Ecto neural progenitor cell (in vitro differentiated cells): Measurements from ENCODE around the gene HS3ST2.
"Not testable (repeated sequence)": the region's sequence is repeated elsewhere in the genome, so short reads cannot be mapped to it uniquely, and the experiment has no call there.

ENCODE experiments used
- DNase-seq: peaks from one replicate; pipeline ENCODE4 v3.0.0-alpha.2; 2018; ENCODE audit warnings: low spot score

The HS3ST2 gene

DNA sequence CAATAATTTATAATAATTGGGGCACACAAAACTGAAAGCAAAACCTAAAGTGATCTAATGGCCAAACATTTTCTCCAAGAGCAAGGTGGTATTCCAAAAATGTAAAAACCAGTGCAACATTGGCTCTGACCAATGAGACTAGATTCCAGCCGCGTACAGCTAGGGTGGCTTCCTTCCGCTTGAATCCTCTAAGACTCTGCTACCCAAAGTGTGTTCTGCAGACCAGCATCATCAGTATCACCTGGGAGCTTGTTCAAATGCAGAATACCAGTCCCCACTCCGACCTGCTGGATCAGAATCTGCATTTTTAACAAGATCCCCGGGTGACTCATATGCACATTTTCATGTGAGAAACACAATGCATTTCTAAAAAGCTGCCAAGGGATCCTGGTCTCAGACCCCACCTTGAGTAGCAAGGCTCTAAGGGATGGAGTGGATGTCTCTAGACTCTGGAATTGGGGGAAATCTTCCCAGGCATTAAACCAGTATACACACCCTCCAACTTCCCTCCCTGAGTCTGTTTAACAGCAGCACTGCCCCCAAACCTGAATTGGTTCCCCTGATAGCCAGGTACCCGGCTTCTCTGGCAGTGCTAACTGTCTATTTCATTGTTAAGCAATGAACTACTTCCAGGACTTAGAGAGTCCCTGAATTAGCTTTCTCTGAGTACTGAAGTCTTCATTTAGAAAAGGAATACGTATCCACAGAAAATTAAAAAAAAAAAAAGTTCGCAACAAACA, 118.2 kb downstream of the HS3ST2 start:
- no peak for DNase-seq

DNA sequence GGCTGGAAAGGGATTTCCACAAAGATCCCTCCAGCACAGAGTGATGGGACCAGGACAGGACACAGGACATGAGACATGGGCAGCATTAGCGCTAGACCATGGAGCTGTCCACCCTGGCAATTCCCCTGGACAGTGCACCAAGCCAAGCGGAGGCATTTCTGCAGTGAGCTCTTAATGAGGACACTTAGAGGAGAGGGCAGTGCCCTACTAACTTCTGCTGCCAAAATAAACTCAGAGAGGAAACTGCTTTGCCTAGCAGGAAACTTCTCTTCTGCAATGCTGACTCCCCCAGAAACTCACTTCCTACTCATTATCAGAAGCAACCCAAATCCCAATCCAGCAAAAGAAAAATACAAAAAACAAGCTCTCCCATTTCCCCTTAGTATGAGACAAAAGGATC, 119.2 kb downstream of the HS3ST2 start:
- DNase-seq = no peak

DNA sequence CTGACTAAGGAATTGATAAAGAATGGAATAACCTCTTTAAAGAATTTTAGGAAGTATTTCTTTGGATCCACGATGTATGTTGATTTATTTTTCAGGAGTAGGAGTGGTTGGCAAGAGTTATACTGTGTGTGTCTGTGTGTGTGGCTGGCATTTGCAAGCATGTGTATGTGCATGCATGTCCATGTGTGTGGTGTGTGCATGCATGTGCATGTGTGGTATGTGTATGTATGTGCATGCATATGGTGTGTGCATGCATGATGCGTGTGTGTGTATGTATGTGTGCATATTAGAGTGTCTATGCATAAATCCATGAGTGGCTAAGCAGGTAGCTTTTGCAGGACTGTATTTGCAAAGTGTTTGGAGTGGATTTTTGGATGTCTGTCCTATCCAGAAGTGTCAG, 120.8 kb downstream of the HS3ST2 start:
- DNase-seq = no peak

DNA sequence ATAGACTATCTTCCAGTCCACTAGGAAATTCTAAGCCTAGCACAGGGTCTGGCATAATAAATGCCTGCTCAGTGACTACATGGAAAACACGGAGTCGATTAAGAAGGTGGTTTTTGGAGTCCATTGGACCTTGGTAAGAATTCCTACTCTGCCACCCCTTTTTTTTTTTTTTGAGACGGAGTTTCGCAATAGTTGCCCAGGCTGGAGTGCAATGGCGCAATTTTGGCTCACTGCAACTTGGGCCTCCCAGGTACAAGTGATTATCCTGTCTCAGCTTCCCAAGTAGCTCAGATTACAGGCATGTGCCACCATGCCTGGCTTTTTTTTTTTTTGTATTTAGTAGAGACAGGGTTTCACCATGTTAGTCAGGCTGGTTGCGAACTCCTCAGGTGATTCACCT, 123.2 kb downstream of the HS3ST2 start:
- no peak for DNase-seq

DNA sequence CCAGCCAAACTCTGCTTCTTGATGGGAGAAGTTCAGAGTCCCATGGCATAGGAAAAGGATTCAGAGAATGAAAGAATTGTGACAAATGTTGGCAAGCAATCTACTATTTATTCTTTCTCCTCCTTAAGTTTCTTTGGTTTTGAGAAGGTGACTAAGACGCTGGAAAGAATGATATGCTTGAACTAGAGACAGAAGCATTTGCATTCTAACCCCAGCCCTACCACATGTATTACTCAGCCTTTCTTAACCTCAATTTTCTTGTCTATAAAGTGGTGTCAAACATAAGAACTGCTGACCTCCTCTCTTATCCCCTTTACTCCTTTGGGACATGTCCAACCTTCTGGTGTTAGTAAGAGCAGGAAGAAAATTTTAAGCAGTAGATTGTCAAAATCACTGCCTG, 124.7 kb downstream of the HS3ST2 start:
- no peak for DNase-seq

DNA sequence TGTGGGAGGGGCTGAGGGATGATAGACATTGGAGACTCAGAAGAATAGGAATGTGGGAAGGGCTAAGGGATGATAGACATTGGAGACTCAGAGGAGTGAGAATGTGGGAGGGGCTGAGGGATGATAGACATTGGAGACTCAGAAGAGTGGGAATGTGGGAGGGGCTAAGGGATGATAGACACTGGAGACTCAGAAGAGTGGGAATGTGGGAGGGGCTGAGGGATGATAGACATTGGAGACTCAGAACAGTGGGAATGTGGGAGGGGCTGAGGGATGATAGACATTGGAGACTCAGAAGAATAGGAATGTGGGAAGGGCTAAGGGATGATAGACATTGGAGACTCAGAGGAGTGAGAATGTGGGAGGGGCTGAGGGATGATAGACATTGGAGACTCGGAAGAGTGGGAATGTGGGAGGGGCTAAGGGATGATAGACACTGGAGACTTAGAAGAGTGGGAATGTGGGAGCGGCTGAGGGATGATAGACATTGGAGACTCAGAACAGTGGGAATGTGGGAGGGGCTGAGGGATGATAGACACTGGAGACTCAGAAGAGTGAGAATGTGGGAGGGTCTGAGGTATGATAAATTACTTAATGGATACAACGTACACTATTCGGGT, 125.9 kb downstream of the HS3ST2 start:
- DNase-seq = not testable (repeated sequence)

DNA sequence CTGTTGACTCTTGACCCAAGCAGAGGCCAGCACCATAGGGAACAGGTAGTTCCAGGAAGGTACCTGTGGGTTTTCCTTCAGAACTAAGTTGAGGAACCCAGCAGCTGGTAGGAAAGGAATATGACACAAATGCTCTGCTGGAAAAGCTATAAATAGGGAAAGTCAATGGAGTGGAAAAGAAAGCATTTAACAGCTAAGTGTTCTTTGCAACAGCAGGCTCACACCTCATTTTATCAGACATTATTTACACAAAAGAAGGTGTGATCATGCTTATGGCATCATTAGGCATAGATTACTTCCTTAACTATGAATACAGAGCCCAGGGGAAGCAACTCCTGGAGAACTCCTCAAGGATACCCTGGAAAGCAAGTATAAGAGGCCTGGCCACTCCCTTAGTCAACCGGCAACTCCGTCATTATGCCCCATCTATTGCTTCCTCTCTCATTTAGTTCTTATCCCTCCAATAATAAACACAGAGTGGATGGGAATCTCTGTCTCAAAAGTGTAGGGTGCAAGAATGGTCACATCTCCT, 128.1 kb downstream of the HS3ST2 start:
- DNase-seq = no peak

DNA sequence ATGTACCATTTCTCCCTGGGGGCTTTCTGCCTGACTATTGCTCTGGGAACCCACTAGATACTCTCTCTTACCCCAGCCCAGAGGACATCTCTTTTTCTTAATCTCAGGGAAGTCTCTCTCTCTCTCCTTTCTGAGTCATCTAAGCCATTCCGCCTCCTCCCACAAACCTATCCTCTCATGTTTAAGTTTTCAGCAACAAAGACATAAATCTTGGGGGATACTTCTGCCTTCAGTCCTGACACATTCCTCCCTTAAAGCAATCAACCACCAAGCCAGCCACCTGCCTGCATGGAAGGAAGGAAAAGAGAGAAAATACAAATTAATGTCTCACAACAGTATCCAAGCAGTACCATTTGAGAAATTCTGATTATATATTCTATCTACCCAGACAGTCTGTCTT, 128.8 kb downstream of the HS3ST2 start:
- DNase-seq = no peak

DNA sequence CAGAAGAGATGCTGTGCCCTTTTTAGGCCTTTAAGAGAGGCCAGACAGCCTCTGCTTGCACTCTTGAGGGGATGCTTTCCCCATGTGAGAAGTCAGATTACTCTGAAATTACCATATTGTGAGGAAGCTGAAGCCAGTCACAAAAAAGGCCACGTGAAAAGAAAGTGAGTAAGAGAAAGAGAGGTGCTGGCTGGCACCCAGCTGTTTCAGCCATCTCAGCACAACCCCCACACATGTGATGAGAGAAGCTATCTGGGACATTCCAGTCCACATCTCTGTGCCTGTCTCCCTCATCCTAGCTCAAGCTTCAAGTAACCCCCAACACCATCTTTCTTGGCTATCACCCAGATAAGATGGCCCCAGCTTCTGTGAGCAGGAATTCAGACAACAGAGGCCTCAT, 131.4 kb downstream of the HS3ST2 start:
- no peak for DNase-seq

DNA sequence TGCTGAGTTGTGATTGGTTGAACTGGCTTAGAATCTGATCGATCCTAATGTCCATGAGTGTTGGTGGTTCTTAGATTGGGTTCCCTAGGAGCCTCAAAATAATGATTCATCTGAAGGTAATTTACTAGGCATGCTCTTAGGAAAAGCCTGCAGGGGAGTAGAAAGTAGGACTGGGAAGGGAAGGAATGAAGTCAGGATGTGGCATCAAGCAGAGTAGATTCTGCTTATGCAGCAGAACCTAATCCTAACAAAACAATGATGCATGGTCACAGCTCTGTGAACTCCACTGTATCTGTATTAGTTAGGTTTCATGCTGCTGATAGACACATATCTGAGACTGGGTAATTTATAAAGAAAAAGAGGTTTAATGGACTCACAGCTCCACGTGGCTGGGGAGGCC, 132.5 kb downstream of the HS3ST2 start:
- no peak for DNase-seq

DNA sequence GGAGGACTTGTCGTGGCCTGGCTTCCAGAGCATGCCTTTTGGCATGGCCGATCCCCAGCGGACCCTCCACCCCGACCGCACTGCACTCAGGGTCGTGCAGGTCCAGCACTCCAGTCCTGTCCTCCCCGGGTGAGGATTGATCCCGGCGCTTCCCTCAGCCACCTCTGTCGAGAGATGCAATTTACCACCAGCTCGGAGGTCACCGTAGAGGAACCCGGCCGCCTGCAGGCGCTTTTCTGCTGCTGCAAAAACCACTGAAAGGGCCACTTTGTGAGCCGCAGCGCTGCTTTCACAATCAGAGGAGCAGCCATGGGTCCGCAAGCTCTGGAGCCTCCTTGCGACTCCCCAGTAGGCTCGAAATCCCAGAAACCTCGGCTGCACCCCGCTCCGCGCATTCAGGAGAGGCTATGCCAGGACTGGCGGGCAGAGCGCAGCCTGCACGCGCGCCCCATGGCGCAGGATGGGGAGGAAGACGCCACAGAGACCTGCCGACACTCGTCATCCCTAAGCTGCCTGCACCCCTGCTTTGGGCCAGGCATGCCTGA, 134.2 kb downstream of the HS3ST2 start:
- no peak for DNase-seq

DNA sequence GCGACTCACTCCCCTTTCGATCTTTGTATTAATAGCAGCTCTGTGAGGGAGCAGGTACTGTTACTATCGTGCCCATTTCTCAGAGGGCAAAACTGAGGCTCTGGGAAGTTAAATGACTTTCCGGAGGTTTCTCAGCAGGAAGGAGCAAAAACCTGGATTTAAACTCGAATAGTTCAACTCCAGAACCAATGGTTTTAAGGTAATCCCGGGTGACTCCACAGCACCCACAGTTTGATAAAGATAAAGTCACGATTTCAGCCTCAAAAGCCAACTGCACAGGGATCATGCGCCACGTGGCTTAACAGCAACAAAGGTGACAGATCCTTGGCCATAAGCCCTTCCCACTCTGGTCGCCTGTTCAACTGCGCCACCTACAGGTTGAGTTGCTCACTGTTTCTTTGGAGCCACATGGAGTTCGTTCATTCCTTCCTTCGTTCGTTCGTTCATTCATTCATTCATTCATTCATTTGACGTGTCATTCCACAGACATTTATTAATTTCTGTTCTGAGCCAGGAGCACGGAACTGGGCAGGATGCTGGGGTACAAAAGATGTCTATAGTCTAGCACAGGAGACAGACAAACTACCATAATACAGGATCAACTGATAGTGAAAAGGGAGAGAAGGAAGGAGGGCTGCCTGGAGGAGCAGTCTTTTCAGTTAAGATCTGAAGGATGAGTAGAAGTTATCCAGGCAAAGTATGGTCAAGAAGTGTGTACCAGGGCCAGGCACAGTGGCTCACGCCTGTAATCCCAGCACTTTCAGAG, 134.8 kb downstream of the HS3ST2 start:
- DNase-seq = peak; percentile 79

DNA sequence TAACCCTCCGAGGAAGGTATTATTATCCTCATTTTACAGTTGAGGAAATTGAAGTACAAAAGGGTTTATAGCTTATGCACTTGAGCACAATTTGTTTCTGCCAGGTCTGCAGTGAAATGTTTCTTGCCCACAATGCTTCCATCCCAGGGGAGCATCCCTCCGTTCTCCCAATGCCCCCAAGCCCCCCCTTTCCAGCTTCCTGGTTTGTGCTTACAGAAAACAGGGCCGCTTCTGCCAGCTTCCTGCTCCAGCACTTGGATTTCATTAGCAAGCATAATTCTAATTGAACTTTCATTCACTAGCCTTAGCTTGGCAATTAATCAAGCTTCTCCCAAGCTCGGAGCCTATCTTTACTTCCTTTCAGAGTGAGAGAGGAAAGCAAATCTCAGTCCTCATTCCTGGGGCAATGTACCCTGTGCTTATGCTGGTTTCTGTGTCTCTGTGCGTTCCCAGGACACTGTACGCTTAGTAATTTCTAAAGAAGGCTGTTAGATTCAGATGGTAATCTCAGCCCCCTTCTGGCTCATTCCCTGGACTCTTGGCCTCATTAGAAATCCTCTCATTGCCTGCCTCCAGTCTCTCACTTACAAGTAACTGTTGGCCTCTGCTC, 141.6 kb downstream of the HS3ST2 start:
- DNase-seq = no peak

DNA sequence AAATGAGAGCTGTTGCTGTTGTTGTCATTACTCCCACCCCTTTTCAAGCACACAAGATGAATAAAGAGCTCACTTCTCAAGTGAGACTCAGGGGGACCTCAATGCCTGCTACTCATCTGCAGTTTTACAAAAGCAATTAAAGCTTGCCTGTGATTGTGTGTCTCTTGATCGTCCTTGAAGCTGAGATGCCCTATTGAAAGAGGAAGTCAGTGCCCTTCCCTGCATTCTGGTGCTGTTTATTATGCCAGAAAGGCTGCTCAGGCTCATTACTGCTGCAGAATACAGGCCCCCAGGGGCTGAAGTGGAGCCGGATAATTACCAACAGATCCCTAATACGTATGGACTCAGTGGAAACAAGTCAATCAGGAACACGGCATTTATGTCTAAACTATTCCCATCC, 147.2 kb downstream of the HS3ST2 start:
- no peak for DNase-seq

DNA sequence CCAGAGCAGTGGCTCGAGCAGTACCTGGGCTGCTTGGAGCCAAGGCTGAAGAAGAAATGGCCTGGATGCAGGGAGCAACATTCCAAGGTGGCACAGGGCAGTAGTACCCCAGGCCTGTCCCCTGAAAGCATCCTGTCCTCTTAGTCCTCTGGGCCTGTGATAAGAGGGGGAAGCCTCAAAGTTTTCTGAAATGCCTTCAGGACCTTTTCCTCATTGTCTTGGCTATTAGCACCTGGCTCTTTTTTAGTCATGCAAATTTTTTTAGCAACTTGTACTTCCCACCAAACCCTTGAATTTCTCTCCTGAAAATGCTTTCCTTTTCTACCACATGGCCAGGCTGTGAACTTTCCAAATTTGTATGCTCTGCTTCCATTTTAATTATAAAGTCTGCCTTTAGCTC, 148.9 kb downstream of the HS3ST2 start:
- DNase-seq = no peak
